NCI-H526 (cell line): ENCODE results near the gene AGAP3.
A peak's percentile ranks its signal among the peaks of the same experiment; 100 is the strongest.

Source experiments
- DNase-seq, 2 experiments: peaks; one replicate each; lab custom pipeline; 2025; lab: John Stamatoyannopoulos, UW

AGAP3 gene

GRCh38 chr7:151124481-151124880 lies 38.2 kb downstream of the AGAP3 start:
- DNase-seq = no peak

- no peak for DNase-seq
These were observed 38.7 kb downstream of the AGAP3 start for GRCh38 chr7:151124899-151125399.

- peak; percentile 69 to 92 for DNase-seq
These were observed 39.2 kb downstream of the AGAP3 start for GRCh38 chr7:151125470-151125845.

GRCh38 chr7:151125846-151126481 lies 39.7 kb downstream of the AGAP3 start:
- peak in 1 of 2 experiments; percentile 52 for DNase-seq

GRCh38 chr7:151126491-151127137 lies 40.3 kb downstream of the AGAP3 start:
- no peak for DNase-seq

GRCh38 chr7:151128144-151128543 lies 41.9 kb downstream of the AGAP3 start:
- no peak for DNase-seq

GRCh38 chr7:151128716-151129115 lies 42.4 kb downstream of the AGAP3 start:
- DNase-seq = no peak

GRCh38 chr7:151129117-151129959 lies 43.1 kb downstream of the AGAP3 start:
- no peak for DNase-seq

GRCh38 chr7:151129960-151130591 lies 43.8 kb downstream of the AGAP3 start:
- no peak for DNase-seq

GRCh38 chr7:151130741-151131157 lies 44.5 kb downstream of the AGAP3 start:
- DNase-seq = no peak

GRCh38 chr7:151131224-151131591 lies 44.9 kb downstream of the AGAP3 start:
- no peak for DNase-seq

GRCh38 chr7:151131592-151132293 lies 45.5 kb downstream of the AGAP3 start:
- no peak for DNase-seq

GRCh38 chr7:151132461-151133205 lies 46.4 kb downstream of the AGAP3 start:
- no peak for DNase-seq

GRCh38 chr7:151133266-151133985 lies 47.2 kb downstream of the AGAP3 start:
- DNase-seq = no peak

GRCh38 chr7:151133986-151134742 lies 47.9 kb downstream of the AGAP3 start:
- DNase-seq = no peak

GRCh38 chr7:151134743-151135524 lies 48.7 kb downstream of the AGAP3 start:
- no peak for DNase-seq

GRCh38 chr7:151135525-151135845 lies 49.2 kb downstream of the AGAP3 start:
- DNase-seq = no peak

GRCh38 chr7:151135866-151136843 lies 49.9 kb downstream of the AGAP3 start:
- DNase-seq = no peak
